Panc1 (cell line): ENCODE results near the gene A2ML1. TPM values are rescaled to one million over a fixed set of nuclear protein-coding genes. Genes with fewer than 3 reads are reported as not detected.

Experiments
- ATAC-seq: fragments of 200-7000 bp; cut with Tn5 transposase; 2 replicates; pipeline ENCODE4 v1.9.1; 2020; ENCODE audit warnings: mild to moderate bottlenecking, moderate library complexity
- BruUV-seq: library from RNA; stranded (reverse); fragments of 400-500 nt; replicated peaks from 2 replicates; lab custom pipeline; 2021; lab: Mats Ljungman, UMichigan
- CTCF ChIA-PET: fragments of 300-600 bp; sonication (Branson Sonifier 250); formaldehyde crosslinking; loops from one replicate; lab custom pipeline; 2022; ENCODE audit warnings: antibody characterized with exemption; lab: Charles Lee
- POLR2A ChIA-PET: fragments of 300-600 bp; sonication (Branson Sonifier 250); formaldehyde crosslinking; loops from one replicate; lab custom pipeline; 2022; ENCODE audit warnings: antibody characterized with exemption; lab: Charles Lee
- DNase-seq: peaks from one replicate; pipeline ENCODE4 v3.0.0-alpha.2; 2010; ENCODE audit warnings: low read depth, low spot score
- H3K27ac ChIP-seq: 2 replicates; pipeline ENCODE4 v1.5.1; 2011; ENCODE audit warnings: mild to moderate bottlenecking, low read length, inconsistent platforms
- H3K27me3 ChIP-seq: fragments of 200-500 bp; sonication (Bioruptor generic); 2 replicates; pipeline ENCODE4 v1.6.0; 2014; ENCODE audit warnings: low read length, inconsistent platforms; ENCODE audit not compliant: control insufficient read depth, insufficient read depth
- H3K36me3 ChIP-seq: fragments of 200-500 bp; sonication (Bioruptor generic); 2 replicates; pipeline ENCODE4 v1.5.1; 2014; ENCODE audit warnings: inconsistent platforms, mild to moderate bottlenecking, low read length, moderate library complexity; ENCODE audit not compliant: control insufficient read depth, insufficient read depth
- H3K4me1 ChIP-seq: 2 replicates; pipeline ENCODE4 v1.5.1; 2011; ENCODE audit warnings: inconsistent platforms, mild to moderate bottlenecking, low read length, moderate library complexity; ENCODE audit not compliant: control insufficient read depth, insufficient read depth
- H3K4me3 ChIP-seq, 2 experiments: 2 replicates each; pipeline ENCODE4 v1.5.1; 2011 to 2012; ENCODE audit warnings: low read depth in 2 of 2, low read length in 2 of 2, mild to moderate bottlenecking in 2 of 2, inconsistent platforms in 1 of 2, moderate library complexity in 1 of 2
- H3K9me3 ChIP-seq: fragments of 200-500 bp; sonication (Bioruptor generic); 2 replicates; pipeline ENCODE4 v1.5.1; 2014; ENCODE audit warnings: low read depth, mild to moderate bottlenecking, inconsistent platforms, low read length, moderate library complexity; ENCODE audit not compliant: control insufficient read depth, insufficient read depth
- CTCF ChIP-seq: fragments of 450-650 bp; IDR thresholded peaks from 2 replicates; pipeline ENCODE4 v1.5.1; 2017; ENCODE audit warnings: mild to moderate bottlenecking
- POLR2AphosphoS5 ChIP-seq: IDR thresholded peaks from 2 replicates; pipeline ENCODE4 v1.6.1; 2012; ENCODE audit warnings: mild to moderate bottlenecking, low read depth, low read length, moderate library complexity
- REST ChIP-seq, 2 experiments: IDR thresholded peaks; 2 replicates each; pipeline ENCODE4 v1.6.1; 2011 to 2012; ENCODE audit warnings: low read depth in 2 of 2, control low read depth in 1 of 2, low read length in 1 of 2, mild to moderate bottlenecking in 1 of 2, moderate library complexity in 1 of 2; ENCODE audit not compliant: insufficient read depth in 1 of 2
- SIN3A ChIP-seq: IDR thresholded peaks from 2 replicates; pipeline ENCODE4 v1.6.1; 2012; ENCODE audit warnings: low read depth, mild to moderate bottlenecking, low read length, moderate library complexity, borderline replicate concordance; ENCODE audit not compliant: insufficient read depth
- TCF7L2 ChIP-seq: IDR thresholded peaks from 2 replicates; pipeline ENCODE4 v1.6.1; 2011; ENCODE audit warnings: mild to moderate bottlenecking, low read depth, low read length, inconsistent platforms
- in situ Hi-C: cut with HindIII; loops from 2 replicates; pipeline ENCODE4 v1.10.0; 2016; ENCODE audit warnings: low sequenced_read_pairs, low pct_unique_long_range_greater_than_20kb
- intact Hi-C: fragments of 100-400 bp; cut with micrococcal nuclease; formaldehyde crosslinking; loops from one replicate; pipeline ENCODE4 v1.10.0; 2022; ENCODE audit not compliant: unreplicated experiment
- total RNA-seq: library from RNA; stranded (reverse); gene quantifications from one replicate; pipeline ENCODE4 v1.2.1, GENCODE V29; 2021; ENCODE audit not compliant: unreplicated experiment

Gene A2ML1
- total RNA-seq, 1 experiment from 2014 or later, result not detected

GRCh38 chr12:8906266-8907180 lies 84.1 kb downstream of the A2ML1 start:
- Histone ChIP-seq H3K4me1 (no peaks in the 10 kb centered on the region), H3K9me3 (no peaks in the 10 kb centered on the region), H3K36me3 (no peaks in the 10 kb centered on the region), H3K27ac (no peak overlapping the region), H3K27me3 (no peaks in the 10 kb centered on the region), H3K4me3 (no peak overlapping the region)
- intact Hi-C loops (no loop called here), in situ Hi-C loops (no loop called here)
- DNase-seq, result no peak
- POLR2A ChIA-PET, result no interaction called here
- TF ChIP-seq REST (IDR thresholded peaks at IDR 0.05; ENCODE audit: insufficient read depth in 1 of 2, low read depth in 2 of 2, low read length in 1 of 2) (no peak), SIN3A (no peak), TCF7L2 (no peak), CTCF (no peak), POLR2AphosphoS5 (no peak)
- no peak for ATAC-seq
- CTCF ChIA-PET, result no interaction called here
- no TSS peak for BruUV-seq

GRCh38 chr12:8907513-8907912 lies 85.1 kb downstream of the A2ML1 start:
- ATAC-seq (no peak), DNase-seq (no peak)
- intact Hi-C loops (no loop called here), in situ Hi-C loops (no loop called here)
- ChIA-PET CTCF (no interaction called here), POLR2A (no interaction called here)
- no peaks in the 10 kb centered on the region for H3K9me3 ChIP-seq
- BruUV-seq, result no TSS peak
- TF ChIP-seq POLR2AphosphoS5 (no peak), TCF7L2 (no peak), CTCF (no peak), REST (IDR thresholded peaks at IDR 0.05; ENCODE audit: insufficient read depth in 1 of 2, low read depth in 2 of 2, low read length in 1 of 2) (no peak), SIN3A (no peak)
- H3K4me3 ChIP-seq, result no peak overlapping the region
- no peaks in the 10 kb centered on the region for H3K36me3 ChIP-seq
- H3K4me1 ChIP-seq, result no peaks in the 10 kb centered on the region
- H3K27ac ChIP-seq, result no peak overlapping the region
- H3K27me3 ChIP-seq, result no peaks in the 10 kb centered on the region
